SJSA1 (cell line): ENCODE results near the gene TUBB3. TPM values are rescaled to one million over a fixed set of nuclear protein-coding genes. Genes with fewer than 3 reads are reported as not detected.
"Not testable (repeated sequence)": the region's sequence is repeated elsewhere in the genome, so short reads cannot be mapped to it uniquely, and the experiment has no call there.

Source experiments
- DNase-seq, 2 experiments: peaks; one replicate each; pipeline ENCODE4 v3.0.0-alpha.2; 2015 to 2020; ENCODE audit warnings: low spot score in 2 of 2, low read depth in 1 of 2
- H3K27ac ChIP-seq: fragments of 250-450 bp; sonication (Bioruptor Pico); 2 replicates; pipeline ENCODE4 v1.5.1; 2020; ENCODE audit warnings: mild to moderate bottlenecking, moderate library complexity
- H3K27me3 ChIP-seq: fragments of 250-450 bp; sonication (Bioruptor Pico); replicated peaks from 2 replicates; pipeline ENCODE4 v1.5.1; 2020; ENCODE audit warnings: mild to moderate bottlenecking, moderate library complexity
- H3K36me3 ChIP-seq: fragments of 250-450 bp; sonication (Bioruptor Pico); 2 replicates; pipeline ENCODE4 v1.5.1; 2020; ENCODE audit warnings: mild to moderate bottlenecking
- H3K4me1 ChIP-seq: fragments of 250-450 bp; sonication (Bioruptor Pico); replicated peaks from 2 replicates; pipeline ENCODE4 v1.6.1; 2021; ENCODE audit warnings: mild to moderate bottlenecking
- H3K4me3 ChIP-seq: fragments of 250-450 bp; sonication (Bioruptor Pico); 2 replicates; pipeline ENCODE4 v1.5.1; 2020; ENCODE audit warnings: mild to moderate bottlenecking
- H3K9me3 ChIP-seq: fragments of 250-450 bp; sonication (Bioruptor Pico); replicated peaks from 2 replicates; pipeline ENCODE4 v1.5.1; 2020; ENCODE audit warnings: mild to moderate bottlenecking
- total RNA-seq: library from RNA; depleted of rRNA; stranded (reverse); fragments of >200 nt; shearing (Covaris generic); gene quantifications from 2 replicates; pipeline ENCODE4 v1.2.3, GENCODE V29; 2014

TUBB3 gene
- total RNA-seq, 1 experiment from 2014 or later = 104 TPM

- no peaks in the 10 kb centered on the region for H3K4me1 ChIP-seq
- no peak overlapping the region for H3K4me3 ChIP-seq
- DNase-seq = no peak
- H3K9me3 ChIP-seq = no peaks in the 10 kb centered on the region
- no peak overlapping the region for H3K27ac ChIP-seq
- H3K27me3 ChIP-seq = no peaks in the 10 kb centered on the region
- peaks cover under 1% of the 10 kb centered on the region for H3K36me3 ChIP-seq
Observed at GRCh38 chr16:89964201-89964600, 41.1 kb downstream of the TUBB3 start.

- no peaks in the 10 kb centered on the region for H3K27me3 ChIP-seq
- no peaks in the 10 kb centered on the region for H3K4me1 ChIP-seq
- no peak overlapping the region for H3K27ac ChIP-seq
- DNase-seq = no peak
- H3K4me3 ChIP-seq = no peak overlapping the region
- H3K9me3 ChIP-seq = no peaks in the 10 kb centered on the region
- peaks cover 12% of the 10 kb centered on the region for H3K36me3 ChIP-seq
Observed at GRCh38 chr16:89965447-89966225, 42.5 kb downstream of the TUBB3 start.

GRCh38 chr16:89966756-89967155, 43.6 kb downstream of the TUBB3 start:
- peaks cover 15% of the 10 kb centered on the region for H3K36me3 ChIP-seq
- H3K4me3 ChIP-seq = no peak overlapping the region
- H3K27ac ChIP-seq = no peak overlapping the region
- peaks cover 10% of the 10 kb centered on the region for H3K4me1 ChIP-seq
- no peaks in the 10 kb centered on the region for H3K9me3 ChIP-seq
- DNase-seq = no peak
- H3K27me3 ChIP-seq = no peaks in the 10 kb centered on the region

- not testable (repeated sequence) for H3K4me3 ChIP-seq, H3K9me3 ChIP-seq, H3K27ac ChIP-seq, DNase-seq, H3K27me3 ChIP-seq
- H3K4me1 ChIP-seq = peaks cover 15% of the 10 kb centered on the region
- H3K36me3 ChIP-seq = peaks cover 16% of the 10 kb centered on the region
Observed at GRCh38 chr16:89967436-89967835, 44.3 kb downstream of the TUBB3 start.

- peaks cover 15% of the 10 kb centered on the region for H3K4me1 ChIP-seq
- H3K4me3 ChIP-seq, H3K27ac ChIP-seq, H3K9me3 ChIP-seq, H3K27me3 ChIP-seq, DNase-seq: not testable (repeated sequence)
- peaks cover 21% of the 10 kb centered on the region for H3K36me3 ChIP-seq
Observed at GRCh38 chr16:89968074-89968473, 44.9 kb downstream of the TUBB3 start.

GRCh38 chr16:89969741-89970410, 46.7 kb downstream of the TUBB3 start:
- H3K36me3 ChIP-seq = peaks cover 27% of the 10 kb centered on the region

GRCh38 chr16:89971495-89972243, 48.5 kb downstream of the TUBB3 start:
- Histone ChIP-seq H3K9me3 (no peaks in the 10 kb centered on the region), H3K4me3 (peak overlapping the region; percentile 99), H3K27me3 (no peaks in the 10 kb centered on the region), H3K27ac (peak overlapping the region; percentile 84), H3K36me3 (peaks cover 34% of the 10 kb centered on the region), H3K4me1 (peaks cover 22% of the 10 kb centered on the region)
- no peak for DNase-seq

More at GRCh38 chr16:89969741-89970410, 46.7 kb downstream of the TUBB3 start:
- no peak for DNase-seq
- Histone ChIP-seq H3K27ac (no peak overlapping the region), H3K9me3 (no peaks in the 10 kb centered on the region), H3K4me1 (peaks cover 22% of the 10 kb centered on the region), H3K4me3 (no peak overlapping the region), H3K27me3 (no peaks in the 10 kb centered on the region)

- no peaks in the 10 kb centered on the region for H3K27me3 ChIP-seq
- peaks cover 37% of the 10 kb centered on the region for H3K36me3 ChIP-seq
- H3K4me3 ChIP-seq = peak overlapping the region; percentile 99
- H3K9me3 ChIP-seq = no peaks in the 10 kb centered on the region
- peaks cover 22% of the 10 kb centered on the region for H3K4me1 ChIP-seq
- peak overlapping the region; percentile 84 for H3K27ac ChIP-seq
- DNase-seq = peak; percentile 91 to 97
Observed at GRCh38 chr16:89972244-89973234, 49.4 kb downstream of the TUBB3 start.

- Histone ChIP-seq H3K4me1 (peaks cover 22% of the 10 kb centered on the region), H3K27me3 (no peaks in the 10 kb centered on the region), H3K36me3 (peaks cover 44% of the 10 kb centered on the region), H3K27ac (peak overlapping the region; percentile 84; the same call in 1 of the 2 replicates), H3K9me3 (no peaks in the 10 kb centered on the region), H3K4me3 (peak overlapping the region; percentile 99)
- DNase-seq = no peak
Observed at GRCh38 chr16:89973235-89973634, 50.1 kb downstream of the TUBB3 start.

- H3K27me3 ChIP-seq = no peaks in the 10 kb centered on the region
- peaks cover 22% of the 10 kb centered on the region for H3K4me1 ChIP-seq
- no peaks in the 10 kb centered on the region for H3K9me3 ChIP-seq
- no peak overlapping the region for H3K27ac ChIP-seq
- DNase-seq = no peak
- H3K4me3 ChIP-seq = peak overlapping the region; percentile 99
- peaks cover 45% of the 10 kb centered on the region for H3K36me3 ChIP-seq
Observed at GRCh38 chr16:89973654-89974335, 50.7 kb downstream of the TUBB3 start.

GRCh38 chr16:89974870-89975269, 51.7 kb downstream of the TUBB3 start:
- no peak for DNase-seq
- Histone ChIP-seq H3K4me1 (peaks cover 22% of the 10 kb centered on the region), H3K27ac (no peak overlapping the region), H3K27me3 (no peaks in the 10 kb centered on the region), H3K9me3 (no peaks in the 10 kb centered on the region), H3K36me3 (peaks cover 47% of the 10 kb centered on the region), H3K4me3 (no peak overlapping the region)

GRCh38 chr16:89981414-89981813, 58.3 kb downstream of the TUBB3 start:
- DNase-seq = no peak
- H3K4me3 ChIP-seq = no peak overlapping the region
- H3K36me3 ChIP-seq = peaks cover 78% of the 10 kb centered on the region
- no peaks in the 10 kb centered on the region for H3K27me3 ChIP-seq
- H3K9me3 ChIP-seq = no peaks in the 10 kb centered on the region
- H3K4me1 ChIP-seq = no peaks in the 10 kb centered on the region
- H3K27ac ChIP-seq = no peak overlapping the region
